ENCODE data around the gene MLNR.

MLNR gene

GRCh38 chr13:49218493-49219051 is 1.6 kb upstream of the MLNR start:
- Histone ChIP-seq H3K9me2 (replicated peaks; ENCODE audit: insufficient read depth, low read length) (no peaks in the 10 kb centered on the region), H3K9me3 (ENCODE audit: insufficient read depth, low read length) (no peaks in the 10 kb centered on the region), H3K4me2 (ENCODE audit: low read depth, low read length, poor library complexity, severe bottlenecking) (no peak overlapping the region), H3F3A (ENCODE audit: insufficient read depth) (no peaks in the 10 kb centered on the region), H2AFZ (ENCODE audit: low read depth, low read length, severe bottlenecking) (no peak overlapping the region), H3K27ac (ENCODE audit: low read depth, low read length) (no peak overlapping the region), H3K9ac (ENCODE audit: low read length) (no peak overlapping the region), H3K27me3 (ENCODE audit: low read length) (no peaks in the 10 kb centered on the region), H3K36me3 (ENCODE audit: low read length) (no peaks in the 10 kb centered on the region), H3K4me3 (ENCODE audit: insufficient read depth, low read length, poor library complexity, severe bottlenecking) (no peak overlapping the region), H4K20me1 (ENCODE audit: low read depth, low read length) (no peaks in the 10 kb centered on the region), H3K79me2 (ENCODE audit: insufficient read depth, low read length) (no peaks in the 10 kb centered on the region)
- TF ChIP-seq EZH2phosphoT487 (conservative IDR thresholded peaks at IDR 0.05; ENCODE audit: low read length) (no peak), CTCF (IDR thresholded peaks at IDR 0.05; ENCODE audit: insufficient read depth, low read length, poor library complexity, severe bottlenecking) (no peak)

- Histone ChIP-seq H3F3A (ENCODE audit: insufficient read depth) (no peaks in the 10 kb centered on the region), H3K9me3 (ENCODE audit: insufficient read depth, low read length) (no peaks in the 10 kb centered on the region), H2AFZ (ENCODE audit: low read depth, low read length, severe bottlenecking) (no peak overlapping the region), H3K4me3 (ENCODE audit: insufficient read depth, low read length, poor library complexity, severe bottlenecking) (no peak overlapping the region), H3K36me3 (ENCODE audit: low read length) (no peaks in the 10 kb centered on the region), H3K9me2 (replicated peaks; ENCODE audit: insufficient read depth, low read length) (no peaks in the 10 kb centered on the region), H3K4me2 (ENCODE audit: low read depth, low read length, poor library complexity, severe bottlenecking) (no peak overlapping the region), H3K27me3 (ENCODE audit: low read length) (no peaks in the 10 kb centered on the region), H3K27ac (ENCODE audit: low read depth, low read length) (no peak overlapping the region), H3K79me2 (ENCODE audit: insufficient read depth, low read length) (no peaks in the 10 kb centered on the region), H3K9ac (ENCODE audit: low read length) (no peak overlapping the region), H4K20me1 (ENCODE audit: low read depth, low read length) (no peaks in the 10 kb centered on the region)
- TF ChIP-seq EZH2phosphoT487 (conservative IDR thresholded peaks at IDR 0.05; ENCODE audit: low read length) (no peak), CTCF (IDR thresholded peaks at IDR 0.05; ENCODE audit: insufficient read depth, low read length, poor library complexity, severe bottlenecking) (no peak)
These were observed 497 bp upstream of the MLNR start for GRCh38 chr13:49219647-49220035.

GRCh38 chr13:49220856-49221589 is 885 bp downstream of the MLNR start:
- H2AFZ ChIP-seq (ENCODE audit: low read depth, low read length, severe bottlenecking), result no peak overlapping the region
- H3F3A ChIP-seq (ENCODE audit: insufficient read depth), result no peaks in the 10 kb centered on the region
- no peak overlapping the region for H3K4me2 ChIP-seq (ENCODE audit: low read depth, low read length, poor library complexity, severe bottlenecking)
- H4K20me1 ChIP-seq (ENCODE audit: low read depth, low read length), result no peaks in the 10 kb centered on the region
- H3K9ac ChIP-seq (ENCODE audit: low read length), result no peak overlapping the region
- H3K4me3 ChIP-seq (ENCODE audit: insufficient read depth, low read length, poor library complexity, severe bottlenecking), result no peak overlapping the region
- no peaks in the 10 kb centered on the region for H3K9me3 ChIP-seq (ENCODE audit: insufficient read depth, low read length)
- no peak overlapping the region for H3K27ac ChIP-seq (ENCODE audit: low read depth, low read length)
- H3K27me3 ChIP-seq (ENCODE audit: low read length), result no peaks in the 10 kb centered on the region
- H3K79me2 ChIP-seq (ENCODE audit: insufficient read depth, low read length), result no peaks in the 10 kb centered on the region
- TF ChIP-seq CTCF (IDR thresholded peaks at IDR 0.05; ENCODE audit: insufficient read depth, low read length, poor library complexity, severe bottlenecking) (no peak), EZH2phosphoT487 (conservative IDR thresholded peaks at IDR 0.05; ENCODE audit: low read length) (no peak)
- H3K36me3 ChIP-seq (ENCODE audit: low read length), result no peaks in the 10 kb centered on the region
- H3K9me2 ChIP-seq (replicated peaks; ENCODE audit: insufficient read depth, low read length), result no peaks in the 10 kb centered on the region

Measured in SU-DHL-6 (cell line).